Neutrophil (primary cell): ENCODE measurements around the gene NPHP4.
A peak's percentile ranks its signal among the peaks of the same experiment; 100 is the strongest.

Source experiments
- H3K27ac ChIP-seq: fragments of 200-600 bp; sonication (generic); 2 replicates; pipeline ENCODE4 v1.5.1; 2016; ENCODE audit warnings: mild to moderate bottlenecking, moderate library complexity
- H3K27me3 ChIP-seq: fragments of 200-600 bp; sonication (generic); 2 replicates; pipeline ENCODE4 v1.6.0; 2016; ENCODE audit warnings: mild to moderate bottlenecking
- H3K36me3 ChIP-seq: fragments of 200-600 bp; sonication (generic); 2 replicates; pipeline ENCODE4 v1.5.1; 2017
- H3K4me1 ChIP-seq, 2 experiments: fragments of 200-600 bp in 1 of 2; sonication (generic) in 1 of 2; 1 replicate in 1 of 2; 2 replicates in 1 of 2; pipeline versions ENCODE4 v1.5.1 to v1.6.1; 2013 to 2016; ENCODE audit warnings: low read depth in 1 of 2, low read length in 1 of 2, mild to moderate bottlenecking in 1 of 2, moderate library complexity in 1 of 2; ENCODE audit not compliant: control insufficient read depth in 1 of 2, insufficient read depth in 1 of 2
- H3K4me3 ChIP-seq, 2 experiments: fragments of 200-600 bp in 1 of 2; sonication (generic) in 1 of 2; 1 replicate in 1 of 2; 2 replicates in 1 of 2; pipeline ENCODE4 v1.5.1; 2013 to 2016; ENCODE audit warnings: low read depth in 1 of 2, low read length in 1 of 2, mild to moderate bottlenecking in 1 of 2, moderate library complexity in 1 of 2
- H3K9me3 ChIP-seq: fragments of 200-600 bp; sonication (generic); 2 replicates; pipeline ENCODE4 v1.5.1; 2016
- CTCF ChIP-seq: fragments of 200-600 bp; sonication (generic); IDR thresholded peaks from 2 replicates; pipeline ENCODE4 v1.5.1; 2016; ENCODE audit warnings: antibody characterized with exemption

NPHP4 gene

GRCh38 chr1:5997316-5997715 is 5.1 kb upstream of the NPHP4 start:
- no peak for TF ChIP-seq CTCF
- H3K36me3 ChIP-seq, result peaks cover 36% of the 10 kb centered on the region
- no peaks in the 10 kb centered on the region for H3K9me3 ChIP-seq
- H3K4me1 ChIP-seq, result peaks cover 24 to 30% of the 10 kb centered on the region in 2 experiments
- H3K4me3 ChIP-seq, result no peak overlapping the region
- H3K27me3 ChIP-seq, result no peaks in the 10 kb centered on the region
- H3K27ac ChIP-seq, result no peak overlapping the region

GRCh38 chr1:5996641-5997270 is 4.5 kb upstream of the NPHP4 start:
- no peaks in the 10 kb centered on the region for H3K9me3 ChIP-seq
- no peak overlapping the region for H3K4me3 ChIP-seq
- no peaks in the 10 kb centered on the region for H3K27me3 ChIP-seq
- peaks cover 31% of the 10 kb centered on the region for H3K36me3 ChIP-seq
- H3K27ac ChIP-seq, result no peak overlapping the region
- no peak for TF ChIP-seq CTCF
- peaks cover 24 to 30% of the 10 kb centered on the region in 2 experiments for H3K4me1 ChIP-seq

GRCh38 chr1:5995871-5996630 is 3.8 kb upstream of the NPHP4 start:
- H3K4me3 ChIP-seq, result no peak overlapping the region
- no peaks in the 10 kb centered on the region for H3K27me3 ChIP-seq
- H3K36me3 ChIP-seq, result peaks cover 30% of the 10 kb centered on the region
- H3K4me1 ChIP-seq, result peaks cover 28 to 36% of the 10 kb centered on the region in 2 experiments
- no peaks in the 10 kb centered on the region for H3K9me3 ChIP-seq
- no peak for TF ChIP-seq CTCF
- no peak overlapping the region for H3K27ac ChIP-seq

- Histone ChIP-seq H3K36me3 (peaks cover 27% of the 10 kb centered on the region), H3K4me3 (peak overlapping the region; percentile 86 to 98), H3K27ac (peak overlapping the region; percentile 95), H3K27me3 (no peaks in the 10 kb centered on the region), H3K9me3 (no peaks in the 10 kb centered on the region), H3K4me1 (peaks cover 35 to 40% of the 10 kb centered on the region in 2 experiments)
- no peak for TF ChIP-seq CTCF
Observed at GRCh38 chr1:5994713-5995621, 2.7 kb upstream of the NPHP4 start.
